Ovary (tissue), 10 donors: Measurements from ENCODE around the gene CD300H. TPM values are rescaled to one million over a fixed set of nuclear protein-coding genes. Genes with fewer than 3 reads are reported as not detected.

ENCODE experiments used
- DNase-seq, 5 donors: peaks; one replicate each; pipeline ENCODE4 v3.0.0-alpha.2; 2019 to 2020
- H3K27ac ChIP-seq, 2 donors: fragments of 200-600 bp; one replicate each; pipeline versions ENCODE4 v1.5.1 to v1.8.0; 2019 to 2022
- H3K27me3 ChIP-seq: fragments of 200-600 bp; one replicate; pipeline ENCODE4 v1.8.0; 2022
- H3K36me3 ChIP-seq: fragments of 200-600 bp; sonication (generic); one replicate; pipeline ENCODE4 v1.5.1; 2019
- H3K4me1 ChIP-seq: one replicate; pipeline ENCODE4 v1.8.1; 2013; ENCODE audit warnings: mild to moderate bottlenecking, moderate library complexity; ENCODE audit not compliant: insufficient read depth
- H3K4me3 ChIP-seq: fragments of 200-600 bp; sonication (generic); one replicate; pipeline ENCODE4 v1.5.1; 2017
- H3K9me3 ChIP-seq, 2 donors: fragments of 200-600 bp in 1 of 2; sonication (generic) in 1 of 2; one replicate each; pipeline versions ENCODE4 v1.5.1 to v1.8.1; 2013 to 2019; ENCODE audit warnings: mild to moderate bottlenecking in 1 of 2, moderate library complexity in 1 of 2
- EP300 ChIP-seq: sonication (generic); formaldehyde crosslinking; IDR thresholded peaks from one replicate; pipeline ENCODE4 v1.6.1; 2017; ENCODE audit warnings: antibody characterized with exemption
- POLR2A ChIP-seq: fragments of 450-650 bp; IDR thresholded peaks from one replicate; pipeline ENCODE4 v1.6.1; 2017; ENCODE audit warnings: antibody characterized with exemption, mild to moderate bottlenecking, moderate library complexity
- WGBS, 3 donors: extraction: QIAGEN DNeasy Blood & Tissue Kit in 1 of 3; methylation state at CpG; one replicate each; pipeline versions ENCODE4 v1.1.5 to v1.1.7; 2013 to 2017; 5-methylcytosine and 5-hydroxymethylcytosine counted together
- intact Hi-C, 4 donors: fragments of 100-400 bp; cut with DNase I; formaldehyde crosslinking; loops; one replicate each; pipeline versions ENCODE4 v1.11.0 to v1.15.1; 2022 to 2023
- long read RNA-seq, 3 donors: library from polyadenylated mRNA in 2 of 3; unstranded in 2 of 3; transcript quantifications; one replicate each; pipeline ENCODE4 v2.0.0 and lab custom pipeline, GENCODE V29; 2021 to 2026
- polyA plus RNA-seq, 2 donors: library from polyadenylated mRNA; stranded (reverse); fragments of 200-250 nt in 1 of 2; fragments of 350-450 nt in 1 of 2; fragmentation: Illumina TruSeq in 1 of 2; extraction: RNeasy Lipid Tissue Mini Kit (QIAGEN cat#74804) in 1 of 2; gene quantifications; one replicate each; pipeline ENCODE4 v1.2.3, GENCODE V29; 2013 to 2014
- total RNA-seq, 7 donors: library from RNA; depleted of rRNA in 2 of 7; stranded (reverse); fragments of >200 nt in 2 of 7; fragmentation: NEBNext Ultra II Directional in 3 of 7; extraction: Animal tissue kit (Norgen Biotek cat#: 25700) in 3 of 7; gene quantifications; one replicate each; pipeline versions ENCODE4 v1.1.0 to v1.2.4, GENCODE V29; 2016 to 2023
- TF ChIP-seq, protein P1 (sequence below), 3 donors: fragments of 450-650 bp in 2 of 3; fragments of 200-600 bp in 1 of 3; IDR thresholded peaks; one replicate each; pipeline versions ENCODE4 v1.5.1 to v1.8.0; 2016 to 2022; ENCODE audit warnings: antibody characterized with exemption in 3 of 3, mild to moderate bottlenecking in 1 of 3
- donor health status: DM: no; HTN: no; CAD: no; lungs with moderate emphysema.
- donor health status: DM: no; HTN: no; CAD: no.
- donor health status: Bipolar disorder and iron deficiency.
- donor health status: DM: yes; HTN: yes; CAD: no.
- donor health status: DM: no; HTN: no; CAD: no.
- donor health status: DM: yes; HTN: yes; CAD: no.

CD300H gene
- total RNA-seq (not detected), polyA plus RNA-seq (not detected)
- long read RNA-seq, donor 1: 0 reads
- long read RNA-seq, donor 2: 0 reads
- long read RNA-seq, donor 3: 0 reads

DNA sequence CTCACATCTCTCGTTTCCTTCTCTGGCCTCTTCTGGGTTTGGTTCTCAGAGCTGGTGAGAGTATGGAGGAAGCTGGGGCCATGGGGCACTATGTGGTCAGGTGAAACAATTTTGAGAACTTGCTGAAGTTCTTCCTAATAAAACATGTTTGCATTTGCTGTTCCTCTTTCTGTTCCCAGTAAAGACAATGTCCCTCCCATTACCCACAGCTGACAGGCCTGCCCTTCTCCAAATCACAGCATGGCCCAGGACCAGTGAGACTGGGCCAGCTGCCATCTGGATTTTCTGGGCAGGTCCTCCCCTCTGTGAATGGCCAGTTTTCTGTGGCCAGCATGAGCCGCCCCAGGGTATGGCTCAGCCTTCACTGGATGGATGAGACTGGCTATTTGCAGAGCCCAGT is at the start of gene CD300H:
TSS of gene CD300H (minus strand) at position 113 of the 400 bp plus-strand sequence.
- WGBS, 3 donors: 82 to 91% (median 84%) methylated on average over 2 of the region's 2 CpGs
- intact Hi-C loops: no loop called here

DNA sequence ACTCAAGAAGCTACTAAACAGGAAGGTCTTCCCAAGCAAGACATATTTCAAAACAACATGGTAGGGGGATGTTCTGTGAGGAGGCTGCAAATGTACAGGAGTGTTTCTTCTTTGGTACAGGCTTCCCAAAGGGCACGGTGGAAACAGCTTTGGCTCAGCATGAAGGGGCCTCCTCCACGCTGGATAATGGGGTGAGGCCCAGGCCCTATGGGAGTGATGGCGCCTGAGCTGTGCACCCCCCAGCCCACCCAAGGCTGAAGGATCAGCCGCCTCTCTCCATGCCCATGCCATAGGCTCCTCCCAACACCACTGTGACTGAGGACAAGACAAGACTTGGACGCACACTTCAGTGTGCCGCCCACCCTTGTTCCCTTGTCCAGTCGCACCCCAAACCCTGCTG is 49.4 kb upstream of the CD300H start:
- no peak for DNase-seq
- Histone ChIP-seq H3K27ac (no peak overlapping the region), H3K9me3 (no peaks in the 10 kb centered on the region), H3K36me3 (no peaks in the 10 kb centered on the region), H3K27me3 (no peaks in the 10 kb centered on the region), H3K4me1 (no peaks in the 10 kb centered on the region), H3K4me3 (no peak overlapping the region)
- TF ChIP-seq, protein P1, sequence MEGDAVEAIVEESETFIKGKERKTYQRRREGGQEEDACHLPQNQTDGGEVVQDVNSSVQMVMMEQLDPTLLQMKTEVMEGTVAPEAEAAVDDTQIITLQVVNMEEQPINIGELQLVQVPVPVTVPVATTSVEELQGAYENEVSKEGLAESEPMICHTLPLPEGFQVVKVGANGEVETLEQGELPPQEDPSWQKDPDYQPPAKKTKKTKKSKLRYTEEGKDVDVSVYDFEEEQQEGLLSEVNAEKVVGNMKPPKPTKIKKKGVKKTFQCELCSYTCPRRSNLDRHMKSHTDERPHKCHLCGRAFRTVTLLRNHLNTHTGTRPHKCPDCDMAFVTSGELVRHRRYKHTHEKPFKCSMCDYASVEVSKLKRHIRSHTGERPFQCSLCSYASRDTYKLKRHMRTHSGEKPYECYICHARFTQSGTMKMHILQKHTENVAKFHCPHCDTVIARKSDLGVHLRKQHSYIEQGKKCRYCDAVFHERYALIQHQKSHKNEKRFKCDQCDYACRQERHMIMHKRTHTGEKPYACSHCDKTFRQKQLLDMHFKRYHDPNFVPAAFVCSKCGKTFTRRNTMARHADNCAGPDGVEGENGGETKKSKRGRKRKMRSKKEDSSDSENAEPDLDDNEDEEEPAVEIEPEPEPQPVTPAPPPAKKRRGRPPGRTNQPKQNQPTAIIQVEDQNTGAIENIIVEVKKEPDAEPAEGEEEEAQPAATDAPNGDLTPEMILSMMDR (IDR thresholded peaks at IDR 0.05): no peak
- TF ChIP-seq EP300: no peak
- TF ChIP-seq POLR2A: no peak
- WGBS, 3 donors: 82 to 92% (median 86%) methylated on average over 7 of the region's 7 CpGs
- intact Hi-C loops: loop anchor here in 1 of 4 donors (10.0 kb wide), 1 partner anchor 62 kb away; no protein-coding TSS in a partner anchor

More for the DNA sequence above, at the start of gene CD300H:
- Histone ChIP-seq H3K9me3 (no peaks in the 10 kb centered on the region), H3K27ac (no peak within 1 kb of the TSS), H3K27me3 (no peaks in the 10 kb centered on the region), H3K4me1 (no peaks in the 10 kb centered on the region), H3K36me3 (no peaks in the 10 kb centered on the region), H3K4me3 (no peak within 1 kb of the TSS)
- TF ChIP-seq, protein P1 (IDR thresholded peaks at IDR 0.05): no peak
- no peak for TF ChIP-seq POLR2A
- TF ChIP-seq EP300: no peak
- DNase-seq: no peak

GRCh38 chr17:74612046-74612445 is 44.7 kb upstream of the CD300H start:
- no peaks in the 10 kb centered on the region for H3K27me3 ChIP-seq

GRCh38 chr17:74610108-74610507 is 42.8 kb upstream of the CD300H start:
- H3K27me3 ChIP-seq: no peaks in the 10 kb centered on the region
- no peaks in the 10 kb centered on the region for H3K4me1 ChIP-seq
- H3K27ac ChIP-seq: no peak overlapping the region
- no peaks in the 10 kb centered on the region for H3K36me3 ChIP-seq
- H3K9me3 ChIP-seq: no peaks in the 10 kb centered on the region
- TF ChIP-seq EP300 (no peak), POLR2A (no peak)
- TF ChIP-seq, protein P1 (IDR thresholded peaks at IDR 0.05): no peak
- H3K4me3 ChIP-seq: no peak overlapping the region
- intact Hi-C loops: loop anchor here in 1 of 4 donors (10.0 kb wide), 1 partner anchor 55 kb away; no protein-coding TSS in a partner anchor
- 23 to 38% (median 30%) methylated on average over 2 of the region's 2 CpGs for WGBS, 3 donors
- no peak for DNase-seq

More at GRCh38 chr17:74612046-74612445, 44.7 kb upstream of the CD300H start:
- TF ChIP-seq POLR2A: no peak
- TF ChIP-seq, protein P1 (IDR thresholded peaks at IDR 0.05): no peak
- no peak for TF ChIP-seq EP300
- Histone ChIP-seq H3K27ac (no peak overlapping the region), H3K4me1 (no peaks in the 10 kb centered on the region), H3K36me3 (no peaks in the 10 kb centered on the region), H3K4me3 (no peak overlapping the region), H3K9me3 (no peaks in the 10 kb centered on the region)
- 84 to 88% (median 85%) methylated on average over 6 of the region's 6 CpGs for WGBS, 3 donors
- intact Hi-C loops: loop anchor here in 1 of 4 donors (10.0 kb wide), 1 partner anchor 57 kb away; no protein-coding TSS in a partner anchor
- DNase-seq: no peak
